PFSK-1 (cell line): ENCODE measurements around the gene KRT5.

Experiments
- FOXP2 ChIP-seq: optimal IDR thresholded peaks from 2 replicates; pipeline ENCODE3; 2011; ENCODE audit warnings: borderline replicate concordance, control low read depth, inconsistent platforms; ENCODE audit not compliant: insufficient read depth; ENCODE audit errors: extremely low read length, extremely low read depth
- POLR2AphosphoS5 ChIP-seq: IDR thresholded peaks from 2 replicates; pipeline ENCODE4 v1.6.1; 2012; ENCODE audit warnings: low read depth, mild to moderate bottlenecking, control low read depth, low read length, moderate library complexity
- REST ChIP-seq, 2 experiments: IDR thresholded peaks; 2 replicates each; pipeline versions ENCODE4 v1.6.1 to v1.8.0; 2011 to 2012; ENCODE audit warnings: low read depth in 2 of 2, low read length in 2 of 2, control low read depth in 1 of 2, inconsistent platforms in 1 of 2, mild to moderate bottlenecking in 1 of 2, moderate library complexity in 1 of 2; ENCODE audit not compliant: insufficient read depth in 1 of 2
- SIN3A ChIP-seq: IDR thresholded peaks from 2 replicates; pipeline ENCODE4 v1.6.1; 2012; ENCODE audit warnings: mild to moderate bottlenecking, low read length, moderate library complexity, borderline replicate concordance; ENCODE audit not compliant: insufficient read depth
- TAF1 ChIP-seq: IDR thresholded peaks from 2 replicates; pipeline ENCODE4 v1.6.1; 2012; ENCODE audit warnings: low read length, control low read depth, borderline replicate concordance; ENCODE audit not compliant: insufficient read depth

DNA sequence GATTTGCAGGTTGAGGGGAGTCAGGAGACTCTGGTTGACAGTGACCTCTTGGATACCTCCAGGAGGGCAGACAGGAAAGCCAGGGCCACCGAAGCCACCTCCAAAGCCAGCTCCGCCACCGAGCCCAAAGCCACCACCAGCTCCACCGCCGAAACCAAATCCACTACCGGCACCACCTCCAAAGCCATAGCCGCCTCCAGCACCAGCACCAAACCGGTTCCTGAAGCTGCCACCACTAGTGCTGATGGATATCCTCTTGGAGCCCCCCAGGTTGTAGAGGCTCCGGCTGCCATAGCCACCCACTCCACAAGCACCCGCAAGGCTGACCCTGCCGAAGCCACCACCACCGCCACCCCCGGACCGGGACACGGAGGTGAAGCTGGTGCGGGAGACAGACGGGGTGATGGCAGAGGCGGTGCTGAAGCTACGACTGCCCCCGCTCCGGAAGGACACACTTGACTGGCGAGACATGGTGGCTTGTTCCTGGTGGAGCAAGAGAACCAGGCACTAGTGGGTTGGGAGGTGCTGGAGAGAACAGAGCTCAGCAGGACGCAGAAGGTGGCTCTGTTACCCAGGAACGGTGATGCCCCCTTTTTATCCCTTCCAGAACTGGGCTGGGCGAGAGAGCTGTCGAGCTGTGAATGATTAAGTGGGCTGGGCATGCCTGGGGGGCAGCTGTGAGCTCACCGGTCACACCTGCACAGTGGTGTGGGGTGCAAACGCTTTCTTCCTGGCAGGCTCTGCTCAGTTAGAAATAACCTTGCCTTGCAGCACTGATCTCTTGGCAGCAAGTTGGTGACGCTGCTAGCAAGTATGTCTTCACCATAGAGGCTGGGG, at the start of gene KRT5:
- TF ChIP-seq REST (IDR thresholded peaks at IDR 0.05; ENCODE audit: insufficient read depth in 1 of 2, low read depth in 2 of 2, low read length in 2 of 2): no peak
- no peak for TF ChIP-seq SIN3A
- no peak for TF ChIP-seq TAF1
- no peak for TF ChIP-seq POLR2AphosphoS5
- no peak for TF ChIP-seq FOXP2
